K562 (cell line): ENCODE results near the gene HJV. TPM values are rescaled to one million over a fixed set of nuclear protein-coding genes. Genes with fewer than 3 reads are reported as not detected.

Experiments used
- ATAC-seq: fragments of 200-7000 bp; cut with Tn5 transposase; 3 replicates; pipeline ENCODE4 v1.9.1; 2020; ENCODE audit warnings: moderate library complexity
- BruUV-seq: library from RNA; stranded (reverse); fragments of 400-500 nt; replicated peaks from 2 replicates; lab custom pipeline; 2021; lab: Mats Ljungman, UMichigan
- CTCF ChIA-PET: fragments of 300-600 bp; formaldehyde crosslinking; extraction: SDS; loops from one replicate; lab custom pipeline; 2021; ENCODE audit warnings: low intra/inter-chr PET ratio; lab: Yijun Ruan, JAX
- POLR2A ChIA-PET: fragments of 300-600, 350-650 bp; sonication (Branson Sonifier 250); formaldehyde crosslinking; extraction: SDS; loops from one replicate; lab custom pipeline; 2021; ENCODE audit warnings: antibody characterized with exemption, inconsistent platforms; lab: Yijun Ruan, JAX
- DNase-seq, 4 experiments: peaks; one replicate each; pipeline versions ENCODE4 v3.0.0 to v3.0.0-alpha.2; 2011 to 2018; ENCODE audit warnings: low spot score in 3 of 4, mixed read lengths in 3 of 4; ENCODE audit errors: extremely low read depth in 1 of 4
- FAIRE-seq: peaks from 2 replicates; lab custom pipeline; 2011; peaks lifted over from hg19 to GRCh38; lab: Jason Lieb, UNC
- H2AFZ ChIP-seq: 2 replicates; pipeline ENCODE4 v1.6.0; 2011; ENCODE audit warnings: low read depth, low read length, control low read depth, inconsistent platforms
- H3K27ac ChIP-seq: fragments of 200-600 bp; 3 replicates; pipeline ENCODE4 v1.8.0; 2011; ENCODE audit warnings: low read depth, mild to moderate bottlenecking, control low read depth, inconsistent platforms, low read length, moderate library complexity, mixed read lengths; ENCODE audit errors: extremely low read depth
- H3K27me3 ChIP-seq, 2 experiments: fragments of 300-600 bp in 1 of 2; 2 replicates in 1 of 2; 3 replicates in 1 of 2; pipeline versions ENCODE4 v1.6.0 to v1.8.0; 2011; ENCODE audit warnings: inconsistent platforms in 2 of 2, low read length in 2 of 2, mild to moderate bottlenecking in 1 of 2, mixed read lengths in 1 of 2, moderate library complexity in 1 of 2; ENCODE audit not compliant: control insufficient read depth in 2 of 2, insufficient read depth in 2 of 2
- H3K36me3 ChIP-seq: fragments of 300-600 bp; 3 replicates; pipeline ENCODE4 v1.8.0; 2011; ENCODE audit warnings: mild to moderate bottlenecking, low read length, inconsistent platforms; ENCODE audit not compliant: control insufficient read depth, insufficient read depth
- H3K4me1 ChIP-seq, 2 experiments: fragments of 200-600 bp in 1 of 2; replicated peaks in 1 of 2; 2 replicates in 1 of 2; 3 replicates in 1 of 2; pipeline versions ENCODE4 v1.5.1 to v1.8.0; 2011; ENCODE audit warnings: inconsistent platforms in 2 of 2, low read length in 2 of 2, mild to moderate bottlenecking in 1 of 2, mixed read lengths in 1 of 2, moderate library complexity in 1 of 2; ENCODE audit not compliant: control insufficient read depth in 2 of 2, insufficient read depth in 2 of 2
- H3K4me2 ChIP-seq: 2 replicates; pipeline ENCODE4 v1.6.1; 2011; ENCODE audit warnings: low read length, control low read depth, inconsistent platforms, mixed read lengths; ENCODE audit not compliant: insufficient read depth
- H3K4me3 ChIP-seq: fragments of 200-600 bp; sonication (generic), shearing (Covaris generic); 2 replicates; pipeline ENCODE4 v1.5.1; 2016; ENCODE audit warnings: control low read depth, inconsistent platforms
- H3K79me2 ChIP-seq: fragments of 200-600 bp; 3 replicates; pipeline ENCODE4 v1.8.0; 2011; ENCODE audit warnings: low read length, inconsistent platforms; ENCODE audit not compliant: control insufficient read depth, insufficient read depth
- H3K9ac ChIP-seq, 2 experiments: 2 replicates each; pipeline versions ENCODE4 v1.6.0 to v1.6.1; 2011; ENCODE audit warnings: low read depth in 2 of 2, low read length in 2 of 2, control low read depth in 1 of 2, inconsistent platforms in 1 of 2, mild to moderate bottlenecking in 1 of 2, mixed read lengths in 1 of 2; ENCODE audit not compliant: insufficient read depth in 1 of 2
- H3K9me1 ChIP-seq: one replicate; pipeline ENCODE4 v1.6.0; 2011; ENCODE audit warnings: inconsistent platforms, mild to moderate bottlenecking, low read length, moderate library complexity; ENCODE audit not compliant: control insufficient read depth, insufficient read depth
- H3K9me3 ChIP-seq: replicated peaks from 2 replicates; pipeline ENCODE4 v1.5.1; 2011; ENCODE audit warnings: low read depth, low read length, inconsistent platforms; ENCODE audit not compliant: control insufficient read depth, insufficient read depth
- H4K20me1 ChIP-seq: replicated peaks from 2 replicates; pipeline ENCODE4 v1.6.1; 2011; ENCODE audit warnings: low read length, inconsistent platforms, mixed read lengths; ENCODE audit not compliant: control insufficient read depth, insufficient read depth
- CHAMP1 ChIP-seq: fragments of 450-650 bp; IDR thresholded peaks from 2 replicates; pipeline ENCODE4 v1.6.1; 2016; ENCODE audit warnings: mild to moderate bottlenecking
- DDX20 ChIP-seq: fragments of 450-650 bp; IDR thresholded peaks from 2 replicates; pipeline ENCODE4 v1.6.1; 2016; ENCODE audit warnings: missing genetic modification characterization, low read depth, mild to moderate bottlenecking, missing compliant biosample characterization, moderate library complexity
- IRF1 ChIP-seq: sonication (generic); formaldehyde crosslinking; IDR thresholded peaks from 2 replicates; pipeline ENCODE4 v1.8.0; 2022; ENCODE audit warnings: missing genetic modification reagents, mild to moderate bottlenecking, borderline replicate concordance
- MCM5 ChIP-seq: fragments of 450-650 bp; IDR thresholded peaks from 2 replicates; pipeline ENCODE4 v1.6.1; 2016; ENCODE audit warnings: low read depth
- NUFIP1 ChIP-seq: fragments of 450-650 bp; IDR thresholded peaks from 2 replicates; pipeline ENCODE4 v1.6.1; 2018; ENCODE audit not compliant: partially characterized antibody
- ZNF143 ChIP-seq: sonication (generic); formaldehyde crosslinking; IDR thresholded peaks from 2 replicates; pipeline ENCODE4 v1.9.0; 2022; ENCODE audit warnings: mild to moderate bottlenecking, missing genetic modification reagents
- WGBS: fragments of 100-300 bp; shearing (Covaris generic); methylation state at CpG from one replicate; pipeline ENCODE4 v1.1.6; 2016; ENCODE audit warnings: low coverage, mixed read lengths; ENCODE audit not compliant: insufficient coverage; ENCODE audit errors: missing lambda C conversion rate; 5-methylcytosine and 5-hydroxymethylcytosine counted together
- in situ Hi-C: fragments of 300-500 bp; cut with MboI; formaldehyde crosslinking; loops from 4 replicates; pipeline ENCODE4 v1.15.0; 2018; ENCODE audit warnings: inconsistent platforms, mixed read lengths
- intact Hi-C: fragments of 100-400 bp; cut with micrococcal nuclease; formaldehyde crosslinking; loops from 2 replicates; pipeline ENCODE4 v1.14.2; 2022
- polyA plus RNA-seq, 8 experiments: library from polyadenylated mRNA; depleted of rRNA in 4 of 8; stranded (reverse) in 5 of 8; unstranded in 3 of 8; fragments of >200 nt; fragmentation: Nextera tagmentation in 2 of 8; fragmentation: Illumina TruSeq in 1 of 8; extraction: Ambion mirVana in 2 of 8; extraction: Trizol in 1 of 8; gene quantifications; 2 replicates each; pipeline versions ENCODE4 v1.2.1 to v1.2.3, GENCODE V29; 2011 to 2014; ENCODE audit warnings: inconsistent platforms in 1 of 8, missing spikeins in 1 of 8
- total RNA-seq, 7 experiments: library from RNA; depleted of rRNA in 6 of 7; stranded (reverse); fragments of >200 nt in 6 of 7; fragmentation: Illumina TruSeq in 2 of 7; extraction: Trizol in 2 of 7; gene quantifications; 2 replicates each; pipeline versions ENCODE4 v1.2.1 to v1.2.3, GENCODE V29; 2011 to 2021; ENCODE audit warnings: low replicate concordance in 1 of 7

Gene HJV
- total and polyA plus RNA-seq, 9 of the 15 experiments (the other 6 are each of a cell fraction or from before 2014, with no cell fraction given) = 1.0 to 6.6 (median 2.4) TPM

- WGBS = 82% methylated on average over 24 of the region's 43 CpGs
- CTCF ChIA-PET = no interaction called here
- Histone ChIP-seq H3K9me1 (no peaks in the 10 kb centered on the region), H3K79me2 (no peaks in the 10 kb centered on the region), H2AFZ (no peak overlapping the region), H3K27ac (no peak overlapping the region), H3K4me1 (peaks cover 9 to 27% of the 10 kb centered on the region in 2 experiments), H3K9ac (no peak overlapping the region), H4K20me1 (no peaks in the 10 kb centered on the region), H3K4me2 (no peak overlapping the region), H3K9me3 (no peaks in the 10 kb centered on the region), H3K36me3 (no peaks in the 10 kb centered on the region), H3K4me3 (no peak overlapping the region), H3K27me3 (no peaks in the 10 kb centered on the region)
- peak in 1 of 4 experiments; percentile 14 for DNase-seq
- ATAC-seq = no peak
- no TSS peak for BruUV-seq
- in situ Hi-C loops = no loop called here
- no peak for FAIRE-seq
- TF ChIP-seq CHAMP1 (no peak), ZNF143 (CRISPR knock-in tag) (no peak), MCM5 (no peak), IRF1 (no peak), NUFIP1 (no peak), DDX20 (tag) (no peak)
- intact Hi-C loops = loop anchor here (10.0 kb wide), 1 partner anchor 295 kb away; no protein-coding TSS in a partner anchor
- POLR2A ChIA-PET = interaction anchor here (0.5 to 1.1 kb wide), 2 partner anchors 22 to 31 kb away, joined by 3 read pairs; no protein-coding TSS in a partner anchor
Measured at GRCh38 chr1:146019231-146020057, 2.1 kb downstream of the HJV start.
